ENCODE results near the gene GAS2L1.

- TF ChIP-seq EZH2 (IDR thresholded peaks at IDR 0.05) (no peak), POLR2AphosphoS5 (IDR thresholded peaks at IDR 0.05; ENCODE audit: borderline replicate concordance, low read depth, low read length) (no peak), FOXP2 (optimal IDR thresholded peaks at IDR 0.05; ENCODE audit: control extremely low read depth, extremely low read length, insufficient read depth) (no peak)
Measured at GRCh38 chr22:29336751-29337490, 30.5 kb downstream of the GAS2L1 start.
